Nephron (organoid): ENCODE data around the gene EIF3I.

Source experiments
- H3K27ac Mint-ChIP-seq, 3 experiments: 2 replicates each; pipeline ENCODE4 v1.8.0; 2020; ENCODE audit warnings: mixed read lengths in 3 of 3, mild to moderate bottlenecking in 2 of 3, moderate library complexity in 1 of 3
- H3K27me3 Mint-ChIP-seq: 2 replicates; pipeline ENCODE4 v1.8.0; 2021; ENCODE audit warnings: low read depth, mild to moderate bottlenecking, moderate library complexity, mixed read lengths
- H3K36me3 Mint-ChIP-seq: 2 replicates; pipeline ENCODE4 v1.8.0; 2020; ENCODE audit warnings: low read depth, mixed read lengths
- H3K4me1 Mint-ChIP-seq: 2 replicates; pipeline ENCODE4 v1.8.0; 2020; ENCODE audit warnings: mixed read lengths
- H3K4me3 Mint-ChIP-seq, 3 experiments: 2 replicates each; pipeline ENCODE4 v1.8.0; 2020; ENCODE audit warnings: mild to moderate bottlenecking in 3 of 3, mixed read lengths in 3 of 3, moderate library complexity in 2 of 3
- H3K9me3 Mint-ChIP-seq: 2 replicates; pipeline ENCODE4 v1.8.0; 2020; ENCODE audit warnings: mixed read lengths
- CTCF ChIP-seq, 3 experiments: fragments of 200-600 bp; sonication (generic); IDR thresholded peaks; one replicate each; pipeline ENCODE4 v1.5.0; 2021; ENCODE audit warnings: antibody characterized with exemption in 3 of 3; ENCODE audit not compliant: unreplicated experiment in 3 of 3

EIF3I gene

GRCh38 chr1:32220746-32221580 is 1.2 kb upstream of the EIF3I start:
- Mint-ChIP-seq H3K27ac (peak overlapping the region; percentile 92 to 94 (median 92)), H3K36me3 (peaks cover 33% of the 10 kb centered on the region), H3K27me3 (peaks cover 4% of the 10 kb centered on the region), H3K9me3 (no peaks in the 10 kb centered on the region), H3K4me3 (peak overlapping the region; percentile 98 to 99 (median 99)), H3K4me1 (peaks cover 27% of the 10 kb centered on the region)
- TF ChIP-seq CTCF (IDR thresholded peaks at IDR 0.05; ENCODE audit: unreplicated experiment in 3 of 3): no peak

- H3K4me1 Mint-ChIP-seq: peaks cover 27% of the 10 kb centered on the region
- H3K36me3 Mint-ChIP-seq: peaks cover 36% of the 10 kb centered on the region
- H3K4me3 Mint-ChIP-seq: peak overlapping the region; percentile 98 to 99 (median 99)
Measured at GRCh38 chr1:32221581-32221979, 627 bp upstream of the EIF3I start.

GRCh38 chr1:32223683-32224082 is 1.5 kb downstream of the EIF3I start:
- H3K9me3 Mint-ChIP-seq: no peaks in the 10 kb centered on the region
- peaks cover 4% of the 10 kb centered on the region for H3K27me3 Mint-ChIP-seq
- peaks cover 27% of the 10 kb centered on the region for H3K4me1 Mint-ChIP-seq
- H3K36me3 Mint-ChIP-seq: peaks cover 39% of the 10 kb centered on the region
- H3K4me3 Mint-ChIP-seq: peak overlapping the region; percentile 98 to 99 (median 99)
- no peak for TF ChIP-seq CTCF (IDR thresholded peaks at IDR 0.05; ENCODE audit: unreplicated experiment in 3 of 3)
- peak overlapping the region in 2 of 3 experiments; percentile 31 to 55 for H3K27ac Mint-ChIP-seq

More at GRCh38 chr1:32221581-32221979, 627 bp upstream of the EIF3I start:
- peak overlapping the region; percentile 92 to 94 (median 92) for H3K27ac Mint-ChIP-seq
- TF ChIP-seq CTCF (IDR thresholded peaks at IDR 0.05; ENCODE audit: unreplicated experiment in 3 of 3): no peak
- H3K27me3 Mint-ChIP-seq: peaks cover 4% of the 10 kb centered on the region
- no peaks in the 10 kb centered on the region for H3K9me3 Mint-ChIP-seq

- Mint-ChIP-seq H3K9me3 (no peaks in the 10 kb centered on the region), H3K4me1 (peaks cover 27% of the 10 kb centered on the region), H3K36me3 (peaks cover 45% of the 10 kb centered on the region), H3K27me3 (peaks cover 4% of the 10 kb centered on the region), H3K27ac (peak overlapping the region in 2 of 3 experiments; percentile 31 to 55), H3K4me3 (peak overlapping the region; percentile 83 to 99 (median 98))
- no peak for TF ChIP-seq CTCF (IDR thresholded peaks at IDR 0.05; ENCODE audit: unreplicated experiment in 3 of 3)
Measured at GRCh38 chr1:32224285-32224684, 2.1 kb downstream of the EIF3I start.

GRCh38 chr1:32228771-32229170 is 6.6 kb downstream of the EIF3I start:
- no peaks in the 10 kb centered on the region for H3K27me3 Mint-ChIP-seq
- peaks cover 48% of the 10 kb centered on the region for H3K36me3 Mint-ChIP-seq
- no peaks in the 10 kb centered on the region for H3K9me3 Mint-ChIP-seq
- H3K4me1 Mint-ChIP-seq: peaks cover 7% of the 10 kb centered on the region
- H3K4me3 Mint-ChIP-seq: no peak overlapping the region
- TF ChIP-seq CTCF (IDR thresholded peaks at IDR 0.05; ENCODE audit: unreplicated experiment in 3 of 3): no peak
- H3K27ac Mint-ChIP-seq: no peak overlapping the region
